Measurements from ENCODE around the gene LRRC4B.

LRRC4B gene

GRCh38 chr19:50485284-50485955, 82.8 kb downstream of the LRRC4B start:
- no peak overlapping the region for H3K4me3 ChIP-seq
- H3K36me3 ChIP-seq: no peaks in the 10 kb centered on the region
- TF ChIP-seq Cebpa-rat (IDR thresholded peaks at IDR 0.05): no peak
- H4K20me1 ChIP-seq: no peaks in the 10 kb centered on the region
- peak overlapping the region; percentile 2 to 93 (median 58); a peak in 19 of 22 replicates for H3K4me2 ChIP-seq
- peaks cover 39 to 74% (median 57%) of the 10 kb centered on the region in 10 experiments for H3K4me1 ChIP-seq
- no peak overlapping the region for H3K27ac ChIP-seq
- no peak overlapping the region for H3K9ac ChIP-seq
- no peaks in the 10 kb centered on the region for H3K27me3 ChIP-seq
- H3K9me3 ChIP-seq (replicated peaks in 1 of 11): peaks cover 11 to 19% (median 15%) of the 10 kb centered on the region in 11 experiments; a peak in 20 of 22 replicates

GRCh38 chr19:50482916-50483315, 85.3 kb downstream of the LRRC4B start:
- H3K4me3 ChIP-seq: no peak overlapping the region
- no peaks in the 10 kb centered on the region; a peak in 2 of 22 replicates for H4K20me1 ChIP-seq
- H3K27me3 ChIP-seq: peaks cover 2 to 8% (median 6%) of the 10 kb centered on the region in 11 experiments; a peak in 21 of 22 replicates
- H3K27ac ChIP-seq: no peak overlapping the region
- TF ChIP-seq Cebpa-rat (IDR thresholded peaks at IDR 0.05): no peak
- no peaks in the 10 kb centered on the region for H3K36me3 ChIP-seq
- no peak overlapping the region for H3K4me2 ChIP-seq
- H3K9ac ChIP-seq: no peak overlapping the region
- peaks cover 11 to 19% (median 15%) of the 10 kb centered on the region in 11 experiments; a peak in 20 of 22 replicates for H3K9me3 ChIP-seq (replicated peaks in 1 of 11)
- H3K4me1 ChIP-seq: peaks cover 20 to 65% (median 48%) of the 10 kb centered on the region in 10 experiments

GRCh38 chr19:50482271-50482855, 85.9 kb downstream of the LRRC4B start:
- no peak overlapping the region for H3K4me3 ChIP-seq
- no peaks in the 10 kb centered on the region; a peak in 2 of 22 replicates for H4K20me1 ChIP-seq
- no peaks in the 10 kb centered on the region for H3K36me3 ChIP-seq
- no peak overlapping the region for H3K27ac ChIP-seq
- H3K4me2 ChIP-seq: no peak overlapping the region
- H3K4me1 ChIP-seq: peaks cover 14 to 59% (median 42%) of the 10 kb centered on the region in 10 experiments
- peaks cover 7 to 13% (median 12%) of the 10 kb centered on the region in 11 experiments for H3K27me3 ChIP-seq
- no peak overlapping the region for H3K9ac ChIP-seq
- peaks cover 11 to 17% (median 13%) of the 10 kb centered on the region in 11 experiments; a peak in 20 of 22 replicates for H3K9me3 ChIP-seq (replicated peaks in 1 of 11)
- no peak for TF ChIP-seq Cebpa-rat (IDR thresholded peaks at IDR 0.05)

DNA sequence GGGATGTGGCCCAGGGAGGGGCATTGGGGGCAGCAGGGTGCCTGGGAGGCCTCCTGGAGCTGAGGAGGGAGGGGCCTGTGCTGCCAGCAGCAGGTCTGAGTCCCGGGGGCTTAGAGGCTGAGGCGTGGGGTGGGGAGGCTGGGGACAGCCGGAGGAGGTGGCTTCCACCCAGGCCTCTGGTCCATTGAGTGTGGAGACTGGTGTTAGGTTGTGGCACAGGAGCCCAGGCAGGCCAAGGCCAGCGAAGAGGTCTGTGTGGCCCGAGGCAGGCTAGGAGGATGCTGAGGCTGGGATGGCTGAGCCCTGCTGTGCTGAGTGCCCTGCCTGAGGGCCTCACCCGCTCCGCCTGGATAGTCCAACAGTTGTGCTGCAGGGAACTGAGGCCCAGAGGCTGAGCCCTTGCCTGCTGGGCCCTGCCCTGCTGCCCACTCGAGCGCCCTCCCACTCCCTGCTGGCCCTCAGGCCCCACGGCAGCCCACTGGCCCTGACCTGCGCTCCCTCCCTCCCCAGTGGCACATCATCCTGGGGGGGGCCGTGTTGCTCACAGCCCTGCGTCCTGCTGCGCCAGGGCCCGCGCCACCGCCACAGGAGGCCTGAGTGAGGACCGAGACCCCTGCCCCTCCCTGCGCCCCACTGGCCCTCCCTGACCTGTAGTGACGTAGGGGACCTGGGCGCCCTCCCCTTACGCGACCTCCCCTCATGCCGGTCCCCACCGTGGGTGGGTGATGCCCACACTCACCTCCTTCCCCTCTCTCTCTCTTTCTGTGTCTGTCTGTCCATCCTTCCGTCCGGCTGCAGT, 86.7 kb downstream of the LRRC4B start:
- Histone ChIP-seq H3K36me3 (no peaks in the 10 kb centered on the region), H3K9me3 (replicated peaks in 1 of 11) (peaks cover 4 to 9% (median 5%) of the 10 kb centered on the region in 11 experiments; a peak in 19 of 22 replicates), H3K4me1 (peaks cover 8 to 52% (median 38%) of the 10 kb centered on the region in 10 experiments; a peak in 19 of 20 replicates), H3K27me3 (peaks cover 15 to 21% (median 20%) of the 10 kb centered on the region in 11 experiments), H3K4me3 (no peak overlapping the region), H3K27ac (peak overlapping the region in 6 of 11 experiments; percentile 19 to 49 (median 34); a peak in 7 of 22 replicates), H4K20me1 (no peaks in the 10 kb centered on the region; a peak in 2 of 22 replicates), H3K9ac (peak overlapping the region in 8 of 11 experiments; percentile 11 to 65 (median 43); a peak in 10 of 22 replicates), H3K4me2 (peak overlapping the region in 7 of 11 experiments; percentile 19 to 44 (median 26); a peak in 11 of 22 replicates)
- TF ChIP-seq Cebpa-rat (IDR thresholded peaks at IDR 0.05): no peak

DNA sequence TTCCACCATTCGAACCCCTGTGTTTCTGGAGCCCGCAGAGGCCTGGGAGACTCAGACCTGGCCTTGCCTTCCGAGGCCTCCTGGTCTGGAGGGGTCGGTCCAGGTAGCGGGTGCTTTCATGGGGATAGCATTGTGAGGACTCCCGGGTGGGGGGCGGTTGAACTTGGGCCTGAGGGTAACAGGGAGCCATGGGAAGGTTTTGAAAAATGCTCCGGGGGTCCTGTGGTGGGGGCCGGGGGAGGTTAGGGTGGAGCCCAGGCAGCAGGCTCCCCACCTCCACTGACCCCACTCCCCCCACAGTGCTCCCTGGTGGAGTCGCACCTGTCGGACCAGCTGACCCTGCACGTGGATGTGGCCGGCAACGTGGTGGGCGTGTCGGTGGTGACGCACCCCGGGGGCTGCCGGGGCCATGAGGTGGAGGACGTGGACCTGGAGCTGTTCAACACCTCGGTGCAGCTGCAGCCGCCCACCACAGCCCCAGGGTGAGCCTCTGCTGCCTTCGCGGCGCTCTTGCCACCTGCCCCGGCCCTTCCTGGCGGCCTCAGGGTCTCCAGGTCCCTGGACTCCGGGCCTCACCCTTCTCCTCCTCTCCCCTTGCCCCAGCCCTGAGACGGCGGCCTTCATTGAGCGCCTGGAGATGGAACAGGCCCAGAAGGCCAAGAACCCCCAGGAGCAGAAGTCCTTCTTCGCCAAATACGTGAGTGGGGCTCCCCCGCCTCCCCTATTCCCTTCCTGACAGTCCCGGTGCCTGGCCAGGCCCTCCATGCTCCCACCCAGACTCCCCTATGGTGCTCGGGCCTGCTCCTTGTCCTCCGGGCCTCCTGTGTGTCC, 87.7 kb downstream of the LRRC4B start:
- no peak overlapping the region for H3K4me3 ChIP-seq
- H3K36me3 ChIP-seq: no peaks in the 10 kb centered on the region
- peaks cover 0 to 47% (median 34%) of the 10 kb centered on the region in 10 experiments; a peak in 19 of 20 replicates for H3K4me1 ChIP-seq
- no peaks in the 10 kb centered on the region; a peak in 2 of 22 replicates for H4K20me1 ChIP-seq
- H3K27ac ChIP-seq: peak overlapping the region in 5 of 11 experiments; percentile 22 to 49 (median 42); a peak in 4 of 22 replicates
- no peaks in the 10 kb centered on the region for H3K9me3 ChIP-seq (replicated peaks in 1 of 11)
- peak overlapping the region in 4 of 11 experiments; percentile 19 to 44 (median 22); a peak in 3 of 22 replicates for H3K4me2 ChIP-seq
- H3K27me3 ChIP-seq: peaks cover 25 to 32% (median 30%) of the 10 kb centered on the region in 11 experiments
- no peak for TF ChIP-seq Cebpa-rat (IDR thresholded peaks at IDR 0.05)
- H3K9ac ChIP-seq: peak overlapping the region in 4 of 11 experiments; percentile 37 to 55 (median 43); a peak in 5 of 22 replicates

DNA sequence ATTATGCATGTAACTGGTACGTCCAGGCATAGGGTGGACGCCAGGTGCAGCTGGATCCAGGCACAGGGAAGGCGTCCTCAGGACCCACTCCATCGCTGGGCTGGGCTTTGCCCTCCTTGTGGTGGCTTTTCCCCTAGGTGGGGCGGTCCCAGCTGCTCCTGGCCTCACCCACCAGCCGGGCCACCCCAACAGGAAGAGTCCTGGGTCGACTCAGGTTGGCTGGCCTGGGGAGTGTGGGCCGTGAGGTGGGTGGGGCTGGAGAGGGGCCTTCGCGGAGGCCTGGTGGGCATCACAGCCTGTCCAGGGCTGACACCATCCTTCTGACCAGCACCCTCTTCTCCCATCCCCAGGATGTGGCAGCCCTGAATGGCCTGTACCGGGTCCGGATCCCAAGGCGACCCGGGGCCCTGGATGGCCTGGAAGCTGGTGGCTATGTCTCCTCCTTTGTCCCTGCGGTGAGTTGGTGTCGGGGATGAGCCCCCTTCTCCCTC, 88.4 kb downstream of the LRRC4B start:
- peaks cover 0 to 40% (median 28%) of the 10 kb centered on the region in 10 experiments; a peak in 17 of 20 replicates for H3K4me1 ChIP-seq
- peak overlapping the region in 5 of 11 experiments; percentile 1 to 35 (median 15); a peak in 5 of 22 replicates for H3K4me2 ChIP-seq
- no peaks in the 10 kb centered on the region for H3K36me3 ChIP-seq
- H4K20me1 ChIP-seq: no peaks in the 10 kb centered on the region; a peak in 2 of 22 replicates
- peaks cover 25 to 39% (median 36%) of the 10 kb centered on the region in 11 experiments for H3K27me3 ChIP-seq
- TF ChIP-seq Cebpa-rat (IDR thresholded peaks at IDR 0.05): no peak
- no peaks in the 10 kb centered on the region for H3K9me3 ChIP-seq (replicated peaks in 1 of 11)
- no peak overlapping the region for H3K4me3 ChIP-seq
- peak overlapping the region in 1 of 11 experiments; percentile 42; a peak in 1 of 22 replicates for H3K27ac ChIP-seq
- H3K9ac ChIP-seq: peak overlapping the region in 2 of 11 experiments; percentile 35 to 37; a peak in 1 of 22 replicates

GRCh38 chr19:50478901-50479715, 89.1 kb downstream of the LRRC4B start:
- Histone ChIP-seq H3K9me3 (replicated peaks in 1 of 11) (no peaks in the 10 kb centered on the region), H3K4me2 (peak overlapping the region in 8 of 11 experiments; percentile 1 to 35 (median 28); a peak in 6 of 22 replicates), H3K27me3 (peaks cover 25 to 41% (median 36%) of the 10 kb centered on the region in 11 experiments), H3K9ac (peak overlapping the region in 3 of 11 experiments; percentile 23 to 37 (median 35); a peak in 2 of 22 replicates), H3K4me1 (peaks cover 0 to 33% (median 21%) of the 10 kb centered on the region in 10 experiments; a peak in 15 of 20 replicates), H3K36me3 (no peaks in the 10 kb centered on the region), H3K27ac (peak overlapping the region in 1 of 11 experiments; percentile 42; a peak in 1 of 22 replicates), H3K4me3 (no peak overlapping the region), H4K20me1 (no peaks in the 10 kb centered on the region; a peak in 2 of 22 replicates)
- no peak for TF ChIP-seq Cebpa-rat (IDR thresholded peaks at IDR 0.05)
